ENCODE data around the gene PARVG.

The PARVG gene

DNA sequence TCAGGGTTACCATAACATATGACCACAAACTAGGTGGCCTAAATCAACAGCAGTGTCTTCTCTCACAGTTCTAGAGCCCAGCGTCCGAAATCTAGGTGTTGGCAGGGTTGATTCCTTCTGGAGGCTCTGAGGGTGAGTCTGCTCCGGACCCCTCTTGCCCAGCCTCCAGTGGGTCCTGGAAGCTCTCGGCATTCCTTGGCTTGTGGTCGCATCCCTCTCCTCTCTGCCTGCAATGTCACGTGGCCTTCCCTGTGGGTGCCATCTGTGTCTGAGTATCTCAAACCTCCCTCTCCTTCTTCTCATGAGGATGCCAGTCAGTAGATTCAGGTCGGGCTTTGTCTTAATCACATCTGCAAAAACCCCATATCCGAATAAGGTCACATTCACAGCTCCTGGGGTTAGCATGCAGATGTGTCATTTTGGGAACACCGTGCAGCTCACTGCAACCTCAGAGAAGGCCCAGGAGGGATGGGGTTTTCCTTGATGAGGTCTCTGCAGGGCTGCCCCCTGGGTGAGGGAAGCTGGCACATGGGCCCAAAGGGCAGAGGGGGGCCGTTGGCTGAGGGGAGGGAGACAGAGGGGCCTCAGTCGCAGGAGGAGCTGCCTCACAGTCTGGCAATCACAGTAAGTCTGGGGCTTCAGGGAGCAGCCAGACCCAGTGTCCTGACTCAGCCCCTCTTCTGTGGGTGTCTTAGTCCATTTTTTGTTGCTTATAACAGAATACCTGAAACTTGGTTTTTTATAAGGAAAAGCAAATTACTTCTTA lies 41.2 kb downstream of the PARVG start:
- Histone ChIP-seq H3K36me3 (no peaks in the 10 kb centered on the region), H3K27me3 (ENCODE audit: insufficient read depth, low read depth, severe bottlenecking) (no peaks in the 10 kb centered on the region), H3K4me3 (ENCODE audit: low read depth, low read length) (no peak overlapping the region), H3K9me3 (ENCODE audit: severe bottlenecking) (peaks cover 7% of the 10 kb centered on the region), H3K27ac (no peak overlapping the region)
- DNase-seq, result no peak
- TF ChIP-seq, protein P1, sequence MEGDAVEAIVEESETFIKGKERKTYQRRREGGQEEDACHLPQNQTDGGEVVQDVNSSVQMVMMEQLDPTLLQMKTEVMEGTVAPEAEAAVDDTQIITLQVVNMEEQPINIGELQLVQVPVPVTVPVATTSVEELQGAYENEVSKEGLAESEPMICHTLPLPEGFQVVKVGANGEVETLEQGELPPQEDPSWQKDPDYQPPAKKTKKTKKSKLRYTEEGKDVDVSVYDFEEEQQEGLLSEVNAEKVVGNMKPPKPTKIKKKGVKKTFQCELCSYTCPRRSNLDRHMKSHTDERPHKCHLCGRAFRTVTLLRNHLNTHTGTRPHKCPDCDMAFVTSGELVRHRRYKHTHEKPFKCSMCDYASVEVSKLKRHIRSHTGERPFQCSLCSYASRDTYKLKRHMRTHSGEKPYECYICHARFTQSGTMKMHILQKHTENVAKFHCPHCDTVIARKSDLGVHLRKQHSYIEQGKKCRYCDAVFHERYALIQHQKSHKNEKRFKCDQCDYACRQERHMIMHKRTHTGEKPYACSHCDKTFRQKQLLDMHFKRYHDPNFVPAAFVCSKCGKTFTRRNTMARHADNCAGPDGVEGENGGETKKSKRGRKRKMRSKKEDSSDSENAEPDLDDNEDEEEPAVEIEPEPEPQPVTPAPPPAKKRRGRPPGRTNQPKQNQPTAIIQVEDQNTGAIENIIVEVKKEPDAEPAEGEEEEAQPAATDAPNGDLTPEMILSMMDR (IDR thresholded peaks at IDR 0.05; ENCODE audit: low read depth, low read length), result no peak

DNA sequence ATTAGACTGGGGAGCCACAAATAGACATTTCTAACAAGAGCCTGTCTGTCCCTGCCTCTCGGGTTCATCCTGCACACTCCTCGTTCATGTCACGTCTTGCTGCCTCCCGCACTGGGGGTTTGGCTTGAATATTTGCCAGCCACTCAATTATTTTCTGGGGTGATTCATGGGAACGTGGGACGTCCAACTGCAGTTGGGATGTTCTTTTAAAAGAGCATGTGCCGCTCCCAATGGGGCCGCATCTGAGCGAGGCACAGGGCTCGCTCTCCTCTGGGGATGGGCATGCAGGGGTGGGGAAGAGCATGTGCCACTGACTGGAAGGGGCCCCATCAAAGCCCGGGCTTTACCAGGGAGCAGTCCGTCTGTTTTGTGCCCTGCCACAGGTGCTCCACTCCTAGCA lies 43.4 kb downstream of the PARVG start:
- Histone ChIP-seq H3K27ac (no peak overlapping the region), H3K4me3 (ENCODE audit: low read depth, low read length) (no peak overlapping the region), H3K9me3 (ENCODE audit: severe bottlenecking) (peaks cover 7% of the 10 kb centered on the region), H3K36me3 (no peaks in the 10 kb centered on the region), H3K27me3 (ENCODE audit: insufficient read depth, low read depth, severe bottlenecking) (no peaks in the 10 kb centered on the region)
- no peak for DNase-seq
- TF ChIP-seq, protein P1 (IDR thresholded peaks at IDR 0.05; ENCODE audit: low read depth, low read length), result no peak

DNA sequence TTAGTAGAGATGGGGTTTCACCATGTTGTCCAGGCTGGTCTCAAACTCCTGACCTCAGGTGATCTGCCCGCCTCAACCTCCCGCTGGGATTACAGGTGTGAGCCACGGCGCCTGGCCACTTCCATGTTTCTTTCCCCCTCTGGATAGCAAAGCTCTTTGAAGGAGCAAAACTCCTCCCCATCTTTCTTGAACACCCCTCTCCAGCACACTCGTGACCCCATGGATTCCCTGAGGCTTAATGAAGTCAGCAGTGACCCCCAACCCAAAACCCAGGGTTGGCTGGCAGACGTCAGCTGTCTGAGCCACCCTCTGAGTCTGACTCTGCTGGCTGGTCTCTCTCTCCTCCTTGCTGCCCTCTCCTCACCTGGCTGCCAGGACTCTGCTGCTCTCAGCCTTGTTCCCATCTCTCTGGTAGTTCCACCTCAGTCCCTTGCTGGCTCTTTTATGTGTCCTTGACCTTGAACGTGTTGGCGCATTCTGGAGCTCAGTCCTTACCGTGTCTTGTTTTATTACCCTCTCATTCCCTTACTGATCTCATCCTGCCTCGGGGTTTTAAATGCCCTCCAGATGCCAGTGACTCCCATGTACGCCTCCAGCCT lies 44.5 kb downstream of the PARVG start:
- no peak overlapping the region for H3K27ac ChIP-seq
- no peak overlapping the region for H3K4me3 ChIP-seq (ENCODE audit: low read depth, low read length)
- no peaks in the 10 kb centered on the region for H3K36me3 ChIP-seq
- H3K9me3 ChIP-seq (ENCODE audit: severe bottlenecking), result peaks cover 7% of the 10 kb centered on the region
- no peak for DNase-seq
- no peaks in the 10 kb centered on the region for H3K27me3 ChIP-seq (ENCODE audit: insufficient read depth, low read depth, severe bottlenecking)
- TF ChIP-seq, protein P1 (IDR thresholded peaks at IDR 0.05; ENCODE audit: low read depth, low read length), result no peak

DNA sequence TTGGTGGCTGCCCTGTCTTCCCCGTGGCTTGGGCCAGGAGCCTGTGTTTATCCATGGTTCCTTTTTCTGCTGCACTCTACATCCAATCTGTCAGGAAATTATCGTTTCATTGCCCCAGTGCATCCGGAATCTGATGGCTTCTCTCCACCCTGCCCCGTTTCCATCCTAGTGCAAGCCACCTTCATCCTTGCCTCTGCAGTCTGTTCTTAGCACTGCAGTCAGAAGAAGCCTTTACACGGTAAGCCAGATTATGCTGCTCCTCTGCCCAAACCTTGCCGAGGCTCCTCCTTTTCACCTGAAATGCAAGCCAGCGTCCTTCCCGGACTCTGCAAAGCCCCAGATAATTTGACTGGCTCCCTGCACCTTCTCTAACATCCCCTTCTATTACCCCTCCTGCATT lies 45.1 kb downstream of the PARVG start:
- Histone ChIP-seq H3K4me3 (ENCODE audit: low read depth, low read length) (no peak overlapping the region), H3K27me3 (ENCODE audit: insufficient read depth, low read depth, severe bottlenecking) (no peaks in the 10 kb centered on the region), H3K27ac (no peak overlapping the region), H3K9me3 (ENCODE audit: severe bottlenecking) (peaks cover 7% of the 10 kb centered on the region), H3K36me3 (no peaks in the 10 kb centered on the region)
- TF ChIP-seq, protein P1 (IDR thresholded peaks at IDR 0.05; ENCODE audit: low read depth, low read length), result no peak
- DNase-seq, result no peak

DNA sequence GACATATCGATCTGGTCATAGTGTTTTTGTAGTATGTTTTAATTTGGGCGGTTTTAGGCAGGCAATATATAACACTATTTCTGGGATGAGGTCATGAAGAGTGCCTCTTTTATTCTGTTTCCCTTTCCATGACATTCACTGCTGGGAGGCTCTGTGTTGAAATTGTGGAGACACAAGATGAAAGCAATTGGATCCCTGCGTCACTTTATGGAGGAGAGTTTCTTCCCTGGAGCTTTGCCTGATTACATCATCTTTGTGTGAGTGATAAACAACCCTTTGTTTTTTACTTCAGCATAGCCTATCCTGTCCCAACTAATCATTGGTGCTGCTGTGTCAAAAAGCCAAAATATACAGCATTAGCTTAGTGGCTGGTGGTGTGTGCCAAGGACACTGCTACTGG lies 48.6 kb downstream of the PARVG start:
- no peak for DNase-seq
- Histone ChIP-seq H3K27me3 (ENCODE audit: insufficient read depth, low read depth, severe bottlenecking) (no peaks in the 10 kb centered on the region), H3K9me3 (ENCODE audit: severe bottlenecking) (no peaks in the 10 kb centered on the region), H3K36me3 (no peaks in the 10 kb centered on the region), H3K27ac (no peak overlapping the region), H3K4me3 (ENCODE audit: low read depth, low read length) (no peak overlapping the region)
- TF ChIP-seq, protein P1 (IDR thresholded peaks at IDR 0.05; ENCODE audit: low read depth, low read length), result no peak
